K562 (cell line): ENCODE data around the gene HAUS3. TPM values are rescaled to one million over a fixed set of nuclear protein-coding genes. Genes with fewer than 3 reads are reported as not detected.

ENCODE experiments used
- ATAC-seq: fragments of 200-7000 bp; cut with Tn5 transposase; 3 replicates; pipeline ENCODE4 v1.9.1; 2020; ENCODE audit warnings: moderate library complexity
- BruUV-seq: library from RNA; stranded (reverse); fragments of 400-500 nt; replicated peaks from 2 replicates; lab custom pipeline; 2021; lab: Mats Ljungman, UMichigan
- CTCF ChIA-PET: fragments of 300-600 bp; formaldehyde crosslinking; extraction: SDS; loops from one replicate; lab custom pipeline; 2021; ENCODE audit warnings: low intra/inter-chr PET ratio; lab: Yijun Ruan, JAX
- POLR2A ChIA-PET: fragments of 300-600, 350-650 bp; sonication (Branson Sonifier 250); formaldehyde crosslinking; extraction: SDS; loops from one replicate; lab custom pipeline; 2021; ENCODE audit warnings: antibody characterized with exemption, inconsistent platforms; lab: Yijun Ruan, JAX
- DNase-seq, 4 experiments: peaks; one replicate each; pipeline versions ENCODE4 v3.0.0 to v3.0.0-alpha.2; 2011 to 2018; ENCODE audit warnings: low spot score in 3 of 4, mixed read lengths in 3 of 4; ENCODE audit errors: extremely low read depth in 1 of 4
- FAIRE-seq: peaks from 2 replicates; lab custom pipeline; 2011; peaks lifted over from hg19 to GRCh38; lab: Jason Lieb, UNC
- H2AFZ ChIP-seq: 2 replicates; pipeline ENCODE4 v1.6.0; 2011; ENCODE audit warnings: low read depth, low read length, control low read depth, inconsistent platforms
- H3K27ac ChIP-seq: fragments of 200-600 bp; 3 replicates; pipeline ENCODE4 v1.8.0; 2011; ENCODE audit warnings: low read depth, mild to moderate bottlenecking, control low read depth, inconsistent platforms, low read length, moderate library complexity, mixed read lengths; ENCODE audit errors: extremely low read depth
- H3K27me3 ChIP-seq, 2 experiments: fragments of 300-600 bp in 1 of 2; 2 replicates in 1 of 2; 3 replicates in 1 of 2; pipeline versions ENCODE4 v1.6.0 to v1.8.0; 2011; ENCODE audit warnings: inconsistent platforms in 2 of 2, low read length in 2 of 2, mild to moderate bottlenecking in 1 of 2, mixed read lengths in 1 of 2, moderate library complexity in 1 of 2; ENCODE audit not compliant: control insufficient read depth in 2 of 2, insufficient read depth in 2 of 2
- H3K36me3 ChIP-seq: fragments of 300-600 bp; 3 replicates; pipeline ENCODE4 v1.8.0; 2011; ENCODE audit warnings: mild to moderate bottlenecking, low read length, inconsistent platforms; ENCODE audit not compliant: control insufficient read depth, insufficient read depth
- H3K4me1 ChIP-seq, 2 experiments: fragments of 200-600 bp in 1 of 2; replicated peaks in 1 of 2; 2 replicates in 1 of 2; 3 replicates in 1 of 2; pipeline versions ENCODE4 v1.5.1 to v1.8.0; 2011; ENCODE audit warnings: inconsistent platforms in 2 of 2, low read length in 2 of 2, mild to moderate bottlenecking in 1 of 2, mixed read lengths in 1 of 2, moderate library complexity in 1 of 2; ENCODE audit not compliant: control insufficient read depth in 2 of 2, insufficient read depth in 2 of 2
- H3K4me2 ChIP-seq: 2 replicates; pipeline ENCODE4 v1.6.1; 2011; ENCODE audit warnings: low read length, control low read depth, inconsistent platforms, mixed read lengths; ENCODE audit not compliant: insufficient read depth
- H3K4me3 ChIP-seq: fragments of 200-600 bp; sonication (generic), shearing (Covaris generic); 2 replicates; pipeline ENCODE4 v1.5.1; 2016; ENCODE audit warnings: control low read depth, inconsistent platforms
- H3K79me2 ChIP-seq: fragments of 200-600 bp; 3 replicates; pipeline ENCODE4 v1.8.0; 2011; ENCODE audit warnings: low read length, inconsistent platforms; ENCODE audit not compliant: control insufficient read depth, insufficient read depth
- H3K9ac ChIP-seq, 2 experiments: 2 replicates each; pipeline versions ENCODE4 v1.6.0 to v1.6.1; 2011; ENCODE audit warnings: low read depth in 2 of 2, low read length in 2 of 2, control low read depth in 1 of 2, inconsistent platforms in 1 of 2, mild to moderate bottlenecking in 1 of 2, mixed read lengths in 1 of 2; ENCODE audit not compliant: insufficient read depth in 1 of 2
- H3K9me1 ChIP-seq: one replicate; pipeline ENCODE4 v1.6.0; 2011; ENCODE audit warnings: inconsistent platforms, mild to moderate bottlenecking, low read length, moderate library complexity; ENCODE audit not compliant: control insufficient read depth, insufficient read depth
- H3K9me3 ChIP-seq: replicated peaks from 2 replicates; pipeline ENCODE4 v1.5.1; 2011; ENCODE audit warnings: low read depth, low read length, inconsistent platforms; ENCODE audit not compliant: control insufficient read depth, insufficient read depth
- H4K20me1 ChIP-seq: replicated peaks from 2 replicates; pipeline ENCODE4 v1.6.1; 2011; ENCODE audit warnings: low read length, inconsistent platforms, mixed read lengths; ENCODE audit not compliant: control insufficient read depth, insufficient read depth
- ARNT ChIP-seq, 2 experiments: fragments of 450-650 bp; IDR thresholded peaks; 2 replicates each; pipeline ENCODE4 v1.6.1; 2016; ENCODE audit warnings: mild to moderate bottlenecking in 1 of 2
- CHD2 ChIP-seq: IDR thresholded peaks from 2 replicates; pipeline ENCODE4 v1.6.1; 2011; ENCODE audit warnings: low read depth, low read length
- HDGF ChIP-seq: fragments of 450-650 bp; IDR thresholded peaks from 2 replicates; pipeline ENCODE4 v1.6.1; 2016
- POLR2G ChIP-seq: fragments of 200-400 bp; formaldehyde crosslinking; IDR thresholded peaks from 2 replicates; pipeline ENCODE4 v1.6.1; 2017; ENCODE audit warnings: low read depth, mild to moderate bottlenecking, antibody characterized with exemption, low read length, moderate library complexity
- RUNX1 ChIP-seq: sonication (generic); IDR thresholded peaks from 2 replicates; pipeline ENCODE4 v1.6.1; 2016; ENCODE audit warnings: antibody characterized with exemption, low read depth
- SAFB2 ChIP-seq: fragments of 200-400 bp; formaldehyde crosslinking; IDR thresholded peaks from 2 replicates; pipeline ENCODE4 v1.6.1; 2018; ENCODE audit warnings: borderline replicate concordance, low read length, low read depth, moderate library complexity; ENCODE audit not compliant: severe bottlenecking
- SMARCA5 ChIP-seq: fragments of 450-650 bp; IDR thresholded peaks from 2 replicates; pipeline ENCODE4 v1.6.1; 2016
- TCF3 ChIP-seq: sonication (generic); formaldehyde crosslinking; IDR thresholded peaks from 2 replicates; pipeline ENCODE4 v1.4.0; 2020; ENCODE audit warnings: mild to moderate bottlenecking, missing genetic modification reagents
- WGBS: fragments of 100-300 bp; shearing (Covaris generic); methylation state at CpG from one replicate; pipeline ENCODE4 v1.1.6; 2016; ENCODE audit warnings: low coverage, mixed read lengths; ENCODE audit not compliant: insufficient coverage; ENCODE audit errors: missing lambda C conversion rate; 5-methylcytosine and 5-hydroxymethylcytosine counted together
- in situ Hi-C: fragments of 300-500 bp; cut with MboI; formaldehyde crosslinking; loops from 4 replicates; pipeline ENCODE4 v1.15.0; 2018; ENCODE audit warnings: inconsistent platforms, mixed read lengths
- intact Hi-C: fragments of 100-400 bp; cut with micrococcal nuclease; formaldehyde crosslinking; loops from 2 replicates; pipeline ENCODE4 v1.14.2; 2022
- polyA plus RNA-seq, 8 experiments: library from polyadenylated mRNA; depleted of rRNA in 4 of 8; stranded (reverse) in 5 of 8; unstranded in 3 of 8; fragments of >200 nt; fragmentation: Nextera tagmentation in 2 of 8; fragmentation: Illumina TruSeq in 1 of 8; extraction: Ambion mirVana in 2 of 8; extraction: Trizol in 1 of 8; gene quantifications; 2 replicates each; pipeline versions ENCODE4 v1.2.1 to v1.2.3, GENCODE V29; 2011 to 2014; ENCODE audit warnings: inconsistent platforms in 1 of 8, missing spikeins in 1 of 8
- total RNA-seq, 7 experiments: library from RNA; depleted of rRNA in 6 of 7; stranded (reverse); fragments of >200 nt in 6 of 7; fragmentation: Illumina TruSeq in 2 of 7; extraction: Trizol in 2 of 7; gene quantifications; 2 replicates each; pipeline versions ENCODE4 v1.2.1 to v1.2.3, GENCODE V29; 2011 to 2021; ENCODE audit warnings: low replicate concordance in 1 of 7
- TF ChIP-seq, protein P1 (sequence below): fragments of 450-650 bp; IDR thresholded peaks from 2 replicates; pipeline ENCODE4 v1.6.1; 2014; ENCODE audit warnings: low read depth, mild to moderate bottlenecking, moderate library complexity, borderline replicate concordance
- TF ChIP-seq, protein P2 (sequence below), 2 experiments: fragments of 450-650 bp; conservative IDR thresholded peaks; 2 replicates each; pipeline ENCODE4 v1.6.1; 2017; ENCODE audit warnings: mild to moderate bottlenecking in 2 of 2, moderate library complexity in 2 of 2
- TF ChIP-seq, protein P3 (sequence below): sonication (generic); IDR thresholded peaks from 2 replicates; pipeline ENCODE4 v1.6.1; 2016
- TF ChIP-seq, protein P4 (sequence below), 2 experiments: fragments of 450-650 bp; IDR thresholded peaks; 2 replicates each; pipeline ENCODE4 v1.6.1; 2016
- TF ChIP-seq, protein P5 (sequence below), 2 experiments: fragments of 450-650 bp in 1 of 2; sonication (generic) in 1 of 2; formaldehyde crosslinking; conservative IDR thresholded peaks; 2 replicates each; pipeline versions ENCODE4 v1.4.0 to v1.8.1; 2020 to 2022; ENCODE audit warnings: mild to moderate bottlenecking in 1 of 2, missing genetic modification reagents in 1 of 2

Gene HAUS3
- total and polyA plus RNA-seq, 9 of the 15 experiments (the other 6 are each of a cell fraction or from before 2014, with no cell fraction given): 8.9 to 25.7 (median 21.5) TPM

DNA sequence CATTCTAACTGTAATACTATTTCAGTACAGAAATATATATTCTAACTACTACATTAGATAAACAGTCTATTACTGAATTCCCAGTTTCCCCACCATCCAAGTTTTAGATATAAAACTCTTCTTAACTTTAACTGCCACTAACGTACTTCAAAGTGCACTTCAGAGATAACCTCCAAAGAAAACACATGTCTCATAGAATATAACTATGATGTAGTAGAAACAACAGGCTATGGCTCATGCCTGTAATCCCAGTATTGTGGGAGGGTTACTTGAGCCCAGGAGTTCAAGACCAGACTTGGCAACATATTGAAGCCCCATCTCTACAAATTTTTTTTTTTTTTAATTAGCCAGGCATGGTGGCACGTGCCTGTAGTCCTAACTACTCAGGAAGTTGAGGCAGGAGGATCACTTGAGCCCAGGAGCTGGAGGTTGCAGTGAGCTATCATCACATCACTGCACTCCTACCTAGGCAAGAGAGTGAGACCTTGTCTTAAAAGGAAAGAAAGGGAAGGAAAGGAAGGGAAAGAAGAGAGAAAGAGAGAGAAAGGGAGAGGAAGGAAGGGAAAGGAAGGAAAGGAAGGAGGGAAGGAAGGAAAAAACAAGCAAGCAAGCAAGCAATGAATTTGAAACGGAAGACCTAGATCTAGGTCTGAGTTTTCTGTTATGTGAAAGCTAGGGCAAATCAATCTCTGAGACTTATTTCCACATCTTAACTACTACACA is 4.8 kb downstream of the HAUS3 start:
- ATAC-seq (no peak), DNase-seq (no peak), FAIRE-seq (no peak)
- BruUV-seq: no TSS peak
- peaks cover 58% of the 10 kb centered on the region for H3K36me3 ChIP-seq
- H3K27ac ChIP-seq: peak overlapping the region; percentile 30; the same call in 2 of the 3 replicates
- WGBS: 10% methylated on average over 2 of the region's 3 CpGs
- intact Hi-C loops (no loop called here), in situ Hi-C loops (no loop called here)
- H3K79me2 ChIP-seq: peaks cover 71% of the 10 kb centered on the region
- ChIA-PET POLR2A (interaction anchor here (0.7 to 2.7 kb wide), 6 partner anchors 8 to 191 kb away, joined by 3 to 11 read pairs (median 3); no protein-coding TSS in a partner anchor), CTCF (interaction anchor here (0.7 kb wide), 1 partner anchor 225 kb away, joined by 5 read pairs; no protein-coding TSS in a partner anchor)
- no peak overlapping the region for H2AFZ ChIP-seq
- H3K4me1 ChIP-seq: peaks cover 6 to 13% of the 10 kb centered on the region in 2 experiments; a peak in 4 of 5 replicates
- H3K4me3 ChIP-seq: no peak overlapping the region
- 0 out of 4 replicates have a peak overlapping the region, but pooled peaks have one; percentile 15 to 18 for H3K9ac ChIP-seq
- H4K20me1 ChIP-seq: peaks cover 10% of the 10 kb centered on the region; the same call in 1 of the 2 replicates
- H3K9me3 ChIP-seq: no peaks in the 10 kb centered on the region
- H3K27me3 ChIP-seq: no peaks in the 10 kb centered on the region
- no peaks in the 10 kb centered on the region for H3K9me1 ChIP-seq
- peak overlapping the region; percentile 71 for H3K4me2 ChIP-seq
- peak; percentile 81; the same call in 1 of the 2 replicates for TF ChIP-seq HDGF
- TF ChIP-seq POLR2G: no peak
- 0 out of 2 replicates have a peak, but pooled peaks have one; percentile 60 for TF ChIP-seq SMARCA5
- TF ChIP-seq ARNT (IDR thresholded peaks at IDR 0.05): no peak
- TF ChIP-seq, protein P1, sequence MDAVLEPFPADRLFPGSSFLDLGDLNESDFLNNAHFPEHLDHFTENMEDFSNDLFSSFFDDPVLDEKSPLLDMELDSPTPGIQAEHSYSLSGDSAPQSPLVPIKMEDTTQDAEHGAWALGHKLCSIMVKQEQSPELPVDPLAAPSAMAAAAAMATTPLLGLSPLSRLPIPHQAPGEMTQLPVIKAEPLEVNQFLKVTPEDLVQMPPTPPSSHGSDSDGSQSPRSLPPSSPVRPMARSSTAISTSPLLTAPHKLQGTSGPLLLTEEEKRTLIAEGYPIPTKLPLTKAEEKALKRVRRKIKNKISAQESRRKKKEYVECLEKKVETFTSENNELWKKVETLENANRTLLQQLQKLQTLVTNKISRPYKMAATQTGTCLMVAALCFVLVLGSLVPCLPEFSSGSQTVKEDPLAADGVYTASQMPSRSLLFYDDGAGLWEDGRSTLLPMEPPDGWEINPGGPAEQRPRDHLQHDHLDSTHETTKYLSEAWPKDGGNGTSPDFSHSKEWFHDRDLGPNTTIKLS: no peak
- TF ChIP-seq, protein P2, sequence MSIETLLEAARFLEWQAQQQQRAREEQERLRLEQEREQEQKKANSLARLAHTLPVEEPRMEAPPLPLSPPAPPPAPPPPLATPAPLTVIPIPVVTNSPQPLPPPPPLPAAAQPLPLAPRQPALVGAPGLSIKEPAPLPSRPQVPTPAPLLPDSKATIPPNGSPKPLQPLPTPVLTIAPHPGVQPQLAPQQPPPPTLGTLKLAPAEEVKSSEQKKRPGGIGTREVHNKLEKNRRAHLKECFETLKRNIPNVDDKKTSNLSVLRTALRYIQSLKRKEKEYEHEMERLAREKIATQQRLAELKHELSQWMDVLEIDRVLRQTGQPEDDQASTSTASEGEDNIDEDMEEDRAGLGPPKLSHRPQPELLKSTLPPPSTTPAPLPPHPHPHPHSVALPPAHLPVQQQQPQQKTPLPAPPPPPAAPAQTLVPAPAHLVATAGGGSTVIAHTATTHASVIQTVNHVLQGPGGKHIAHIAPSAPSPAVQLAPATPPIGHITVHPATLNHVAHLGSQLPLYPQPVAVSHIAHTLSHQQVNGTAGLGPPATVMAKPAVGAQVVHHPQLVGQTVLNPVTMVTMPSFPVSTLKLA (conservative IDR thresholded peaks at IDR 0.05): no peak
- TF ChIP-seq, protein P3, sequence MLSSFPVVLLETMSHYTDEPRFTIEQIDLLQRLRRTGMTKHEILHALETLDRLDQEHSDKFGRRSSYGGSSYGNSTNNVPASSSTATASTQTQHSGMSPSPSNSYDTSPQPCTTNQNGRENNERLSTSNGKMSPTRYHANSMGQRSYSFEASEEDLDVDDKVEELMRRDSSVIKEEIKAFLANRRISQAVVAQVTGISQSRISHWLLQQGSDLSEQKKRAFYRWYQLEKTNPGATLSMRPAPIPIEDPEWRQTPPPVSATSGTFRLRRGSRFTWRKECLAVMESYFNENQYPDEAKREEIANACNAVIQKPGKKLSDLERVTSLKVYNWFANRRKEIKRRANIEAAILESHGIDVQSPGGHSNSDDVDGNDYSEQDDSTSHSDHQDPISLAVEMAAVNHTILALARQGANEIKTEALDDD: no peak
- TF ChIP-seq CHD2: no peak
- 0 out of 2 replicates have a peak, but pooled peaks have one; percentile 15 for TF ChIP-seq TCF3 (CRISPR knock-in tag)
- TF ChIP-seq RUNX1: no peak
- TF ChIP-seq, protein P4, sequence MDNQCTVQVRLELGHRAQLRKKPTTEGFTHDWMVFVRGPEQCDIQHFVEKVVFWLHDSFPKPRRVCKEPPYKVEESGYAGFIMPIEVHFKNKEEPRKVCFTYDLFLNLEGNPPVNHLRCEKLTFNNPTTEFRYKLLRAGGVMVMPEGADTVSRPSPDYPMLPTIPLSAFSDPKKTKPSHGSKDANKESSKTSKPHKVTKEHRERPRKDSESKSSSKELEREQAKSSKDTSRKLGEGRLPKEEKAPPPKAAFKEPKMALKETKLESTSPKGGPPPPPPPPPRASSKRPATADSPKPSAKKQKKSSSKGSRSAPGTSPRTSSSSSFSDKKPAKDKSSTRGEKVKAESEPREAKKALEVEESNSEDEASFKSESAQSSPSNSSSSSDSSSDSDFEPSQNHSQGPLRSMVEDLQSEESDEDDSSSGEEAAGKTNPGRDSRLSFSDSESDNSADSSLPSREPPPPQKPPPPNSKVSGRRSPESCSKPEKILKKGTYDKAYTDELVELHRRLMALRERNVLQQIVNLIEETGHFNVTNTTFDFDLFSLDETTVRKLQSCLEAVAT (IDR thresholded peaks at IDR 0.05): peak; percentile 28 to 64; a peak in 1 of 4 replicates
- TF ChIP-seq SAFB2: no peak
- TF ChIP-seq, protein P5, sequence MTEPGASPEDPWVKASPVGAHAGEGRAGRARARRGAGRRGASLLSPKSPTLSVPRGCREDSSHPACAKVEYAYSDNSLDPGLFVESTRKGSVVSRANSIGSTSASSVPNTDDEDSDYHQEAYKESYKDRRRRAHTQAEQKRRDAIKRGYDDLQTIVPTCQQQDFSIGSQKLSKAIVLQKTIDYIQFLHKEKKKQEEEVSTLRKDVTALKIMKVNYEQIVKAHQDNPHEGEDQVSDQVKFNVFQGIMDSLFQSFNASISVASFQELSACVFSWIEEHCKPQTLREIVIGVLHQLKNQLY (CRISPR knock-in tag; conservative IDR thresholded peaks at IDR 0.05): no peak
